ENCODE measurements around the gene EBF4.

Gene EBF4

DNA sequence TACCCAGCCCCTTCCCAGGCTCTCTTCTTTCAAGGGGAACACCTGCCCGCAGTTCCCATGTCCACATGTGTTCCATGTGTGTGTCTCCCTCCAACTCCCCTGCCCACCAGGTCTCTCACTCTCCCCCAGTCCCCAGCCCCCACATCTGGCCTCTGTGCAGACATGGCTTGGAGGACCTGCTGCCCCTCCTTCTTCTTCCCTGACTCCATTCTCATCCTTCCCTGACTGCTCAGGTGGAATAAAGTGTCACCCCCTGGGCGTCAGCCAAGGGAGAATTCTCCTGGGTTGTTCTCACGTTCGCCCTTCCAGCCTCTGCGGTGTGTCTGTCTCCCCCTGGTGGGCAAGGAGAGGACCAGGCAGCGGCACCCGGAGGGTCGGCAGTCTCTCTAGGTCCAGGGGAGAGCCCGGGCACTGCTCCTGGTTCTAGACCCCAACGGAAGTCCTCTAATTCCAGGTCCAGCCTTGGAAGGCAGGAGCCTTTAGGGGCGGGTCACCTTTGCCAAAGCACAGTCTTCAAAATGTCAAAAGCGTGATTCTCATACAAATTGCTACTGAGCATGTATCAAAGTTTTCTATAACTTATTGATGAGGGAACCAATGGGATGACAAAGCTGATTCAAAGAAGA is 50.5 kb downstream of the EBF4 start:
- Histone ChIP-seq H3K27me3 (ENCODE audit: control insufficient read depth, insufficient read depth, low read length) (no peaks in the 10 kb centered on the region), H3K27ac (ENCODE audit: low read depth, low read length) (no peak overlapping the region), H3K9ac (ENCODE audit: low read length) (no peak overlapping the region), H3K4me1 (ENCODE audit: control insufficient read depth, insufficient read depth, low read length) (no peaks in the 10 kb centered on the region), H3K36me3 (ENCODE audit: control insufficient read depth, insufficient read depth, low read length) (no peaks in the 10 kb centered on the region), H3K4me3 (ENCODE audit: low read length) (no peak overlapping the region)

- Histone ChIP-seq H3K4me3 (ENCODE audit: low read length) (no peak overlapping the region), H3K9ac (ENCODE audit: low read length) (no peak overlapping the region), H3K36me3 (ENCODE audit: control insufficient read depth, insufficient read depth, low read length) (no peaks in the 10 kb centered on the region), H3K27me3 (ENCODE audit: control insufficient read depth, insufficient read depth, low read length) (peaks cover 7% of the 10 kb centered on the region), H3K4me1 (ENCODE audit: control insufficient read depth, insufficient read depth, low read length) (no peaks in the 10 kb centered on the region), H3K27ac (ENCODE audit: low read depth, low read length) (no peak overlapping the region)
Measured at GRCh38 chr20:2745060-2745910, 52.7 kb downstream of the EBF4 start.

GRCh38 chr20:2745936-2746635 is 53.5 kb downstream of the EBF4 start:
- Histone ChIP-seq H3K27me3 (ENCODE audit: control insufficient read depth, insufficient read depth, low read length) (peaks cover 7% of the 10 kb centered on the region), H3K27ac (ENCODE audit: low read depth, low read length) (no peak overlapping the region), H3K4me3 (ENCODE audit: low read length) (no peak overlapping the region), H3K36me3 (ENCODE audit: control insufficient read depth, insufficient read depth, low read length) (no peaks in the 10 kb centered on the region), H3K4me1 (ENCODE audit: control insufficient read depth, insufficient read depth, low read length) (no peaks in the 10 kb centered on the region), H3K9ac (ENCODE audit: low read length) (no peak overlapping the region)

GRCh38 chr20:2746636-2747265 is 54.2 kb downstream of the EBF4 start:
- H3K27ac ChIP-seq (ENCODE audit: low read depth, low read length) = no peak overlapping the region
- H3K4me3 ChIP-seq (ENCODE audit: low read length) = no peak overlapping the region
- H3K4me1 ChIP-seq (ENCODE audit: control insufficient read depth, insufficient read depth, low read length) = no peaks in the 10 kb centered on the region
- H3K9ac ChIP-seq (ENCODE audit: low read length) = no peak overlapping the region
- H3K27me3 ChIP-seq (ENCODE audit: control insufficient read depth, insufficient read depth, low read length) = peaks cover 7% of the 10 kb centered on the region
- no peaks in the 10 kb centered on the region for H3K36me3 ChIP-seq (ENCODE audit: control insufficient read depth, insufficient read depth, low read length)

GRCh38 chr20:2747676-2748235 is 55.2 kb downstream of the EBF4 start:
- Histone ChIP-seq H3K9ac (ENCODE audit: low read length) (no peak overlapping the region), H3K4me3 (ENCODE audit: low read length) (no peak overlapping the region), H3K4me1 (ENCODE audit: control insufficient read depth, insufficient read depth, low read length) (peaks cover 4% of the 10 kb centered on the region), H3K27ac (ENCODE audit: low read depth, low read length) (no peak overlapping the region), H3K36me3 (ENCODE audit: control insufficient read depth, insufficient read depth, low read length) (no peaks in the 10 kb centered on the region), H3K27me3 (ENCODE audit: control insufficient read depth, insufficient read depth, low read length) (peaks cover 10% of the 10 kb centered on the region)

DNA sequence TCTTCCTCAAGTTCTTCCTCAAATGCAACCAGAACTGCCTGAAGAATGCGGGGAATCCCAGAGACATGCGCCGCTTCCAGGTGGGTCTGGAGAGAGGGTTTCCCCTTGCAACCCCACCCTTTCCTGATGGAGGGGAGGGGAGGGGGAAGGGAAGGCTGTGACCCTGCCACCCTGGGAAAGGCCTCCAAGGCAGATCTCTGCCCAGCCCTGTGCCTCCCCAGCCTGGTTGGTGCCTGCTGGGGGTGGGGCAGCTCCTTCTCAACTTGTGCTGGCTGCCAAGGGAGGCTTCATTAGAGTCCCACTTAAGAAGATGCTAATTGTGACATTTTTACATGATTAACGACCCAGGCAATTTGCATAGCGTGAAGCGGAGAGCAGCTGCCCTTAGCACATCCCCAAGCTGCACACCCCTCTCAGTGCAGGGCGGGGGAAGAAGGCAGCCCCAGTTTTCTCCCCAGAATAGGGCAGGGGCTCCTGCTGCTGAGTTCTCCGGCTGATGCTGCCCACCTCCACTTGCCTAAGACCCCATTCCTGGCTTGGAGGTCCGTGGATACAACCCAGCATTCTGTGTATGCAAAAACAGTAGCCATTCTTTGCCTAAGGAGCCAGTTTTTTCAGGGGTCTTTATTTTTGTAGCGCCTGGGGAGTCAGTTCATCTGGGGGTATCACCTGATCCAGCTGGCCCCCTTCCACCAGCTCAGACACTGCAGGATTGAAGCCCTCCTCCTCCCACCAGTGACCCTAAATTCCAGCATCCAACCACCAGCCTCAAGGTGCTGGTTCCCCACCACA is 56.2 kb downstream of the EBF4 start:
- no peak overlapping the region for H3K27ac ChIP-seq (ENCODE audit: low read depth, low read length)
- H3K4me1 ChIP-seq (ENCODE audit: control insufficient read depth, insufficient read depth, low read length) = peaks cover 4% of the 10 kb centered on the region
- H3K9ac ChIP-seq (ENCODE audit: low read length) = no peak overlapping the region
- no peak overlapping the region for H3K4me3 ChIP-seq (ENCODE audit: low read length)
- no peaks in the 10 kb centered on the region for H3K36me3 ChIP-seq (ENCODE audit: control insufficient read depth, insufficient read depth, low read length)
- H3K27me3 ChIP-seq (ENCODE audit: control insufficient read depth, insufficient read depth, low read length) = peaks cover 13% of the 10 kb centered on the region

DNA sequence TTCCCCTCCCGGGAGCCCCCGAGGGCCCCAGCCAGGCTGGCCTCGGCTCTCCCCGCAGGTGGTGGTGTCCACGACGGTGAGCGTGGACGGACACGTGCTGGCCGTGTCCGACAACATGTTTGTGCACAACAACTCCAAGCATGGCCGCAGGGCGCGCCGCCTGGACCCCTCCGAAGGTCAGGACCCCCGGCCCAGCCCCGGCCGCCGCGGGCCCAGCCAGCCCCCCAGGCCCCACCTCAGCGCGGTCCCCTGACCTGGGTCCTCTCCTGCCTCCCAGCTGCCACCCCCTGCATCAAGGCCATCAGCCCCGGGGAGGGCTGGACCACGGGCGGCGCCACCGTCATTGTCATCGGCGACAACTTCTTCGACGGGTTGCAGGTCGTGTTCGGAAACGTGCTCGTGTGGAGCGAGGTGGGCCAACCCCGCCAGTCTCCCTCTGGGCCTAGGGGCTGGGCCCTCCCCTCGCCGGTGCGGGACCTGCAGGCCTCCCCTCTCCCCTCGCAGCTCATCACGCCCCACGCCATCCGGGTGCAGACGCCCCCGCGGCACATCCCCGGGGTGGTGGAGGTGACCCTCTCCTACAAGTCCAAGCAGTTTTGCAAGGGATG is 56.9 kb downstream of the EBF4 start:
- Histone ChIP-seq H3K4me1 (ENCODE audit: control insufficient read depth, insufficient read depth, low read length) (peaks cover 4% of the 10 kb centered on the region), H3K27ac (ENCODE audit: low read depth, low read length) (no peak overlapping the region), H3K27me3 (ENCODE audit: control insufficient read depth, insufficient read depth, low read length) (peaks cover 15% of the 10 kb centered on the region), H3K9ac (ENCODE audit: low read length) (no peak overlapping the region), H3K36me3 (ENCODE audit: control insufficient read depth, insufficient read depth, low read length) (no peaks in the 10 kb centered on the region), H3K4me3 (ENCODE audit: low read length) (no peak overlapping the region)

DNA sequence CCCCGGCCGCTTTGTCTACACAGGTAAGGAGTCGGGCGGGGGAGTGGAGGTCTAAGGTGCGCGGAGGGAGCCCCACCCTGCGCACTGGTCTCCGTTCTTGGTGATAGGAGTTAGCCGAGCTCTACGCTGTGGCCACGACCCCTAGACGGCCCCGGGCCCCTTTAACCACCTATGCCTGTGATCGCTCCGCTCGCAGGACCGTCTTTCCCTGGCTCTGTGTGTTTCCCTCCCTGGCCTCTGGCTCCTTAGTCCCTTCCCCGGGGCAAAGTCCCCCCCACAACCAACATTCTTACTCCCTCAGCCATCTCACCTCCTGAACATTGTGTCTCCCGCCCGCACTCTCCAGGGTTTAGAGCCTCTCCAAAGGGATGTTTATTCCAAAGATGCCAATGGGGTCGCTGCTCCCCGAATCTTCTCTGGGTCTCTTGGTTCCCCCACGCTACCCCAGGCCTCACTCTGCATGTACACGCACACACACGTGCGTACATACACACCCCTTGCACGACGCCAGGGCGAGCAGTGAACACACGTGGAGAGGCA is 57.4 kb downstream of the EBF4 start:
- Histone ChIP-seq H3K4me1 (ENCODE audit: control insufficient read depth, insufficient read depth, low read length) (peaks cover 4% of the 10 kb centered on the region), H3K9ac (ENCODE audit: low read length) (no peak overlapping the region), H3K27ac (ENCODE audit: low read depth, low read length) (no peak overlapping the region), H3K36me3 (ENCODE audit: control insufficient read depth, insufficient read depth, low read length) (no peaks in the 10 kb centered on the region), H3K27me3 (ENCODE audit: control insufficient read depth, insufficient read depth, low read length) (peaks cover 18% of the 10 kb centered on the region), H3K4me3 (ENCODE audit: low read length) (no peak overlapping the region)

DNA sequence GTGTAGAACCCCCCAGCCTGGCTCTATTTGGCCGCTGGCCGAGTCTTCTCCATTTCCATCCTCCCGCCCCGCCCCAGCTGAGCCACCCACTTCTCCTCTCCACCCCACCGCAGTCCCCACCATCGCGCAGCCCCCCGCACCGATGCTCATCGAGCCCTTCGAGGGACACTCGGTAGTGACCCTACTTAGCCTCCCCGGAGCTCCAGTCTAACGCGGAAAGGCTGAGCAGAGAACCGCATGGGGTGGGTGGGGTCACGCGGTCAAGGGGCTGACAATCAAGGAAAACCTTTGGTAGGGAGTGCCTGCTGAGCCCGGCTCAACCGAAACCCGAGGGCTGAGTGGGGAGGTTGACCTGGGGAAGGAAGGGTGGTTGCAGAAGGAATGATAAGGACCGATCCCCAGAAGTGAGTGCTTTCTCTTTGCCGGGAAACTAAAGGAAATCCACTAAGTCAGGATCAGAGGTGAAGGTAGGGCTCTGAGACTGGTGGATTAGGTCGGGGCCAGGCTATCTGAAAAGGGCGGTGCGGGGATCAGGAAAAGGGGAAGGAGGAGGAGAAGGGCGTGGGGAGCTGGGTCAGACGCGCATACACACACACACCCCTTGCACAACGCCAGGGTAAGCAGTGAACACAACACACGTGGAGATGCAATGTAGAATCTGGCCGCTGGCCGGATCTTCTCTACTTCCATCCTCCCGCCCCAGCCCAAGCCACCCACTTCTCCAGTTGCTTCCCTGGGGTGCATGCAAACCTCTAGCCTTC is 58.1 kb downstream of the EBF4 start:
- Histone ChIP-seq H3K27me3 (ENCODE audit: control insufficient read depth, insufficient read depth, low read length) (peaks cover 18% of the 10 kb centered on the region), H3K4me3 (ENCODE audit: low read length) (peak overlapping the region; percentile 58), H3K4me1 (ENCODE audit: control insufficient read depth, insufficient read depth, low read length) (peaks cover 4% of the 10 kb centered on the region), H3K36me3 (ENCODE audit: control insufficient read depth, insufficient read depth, low read length) (no peaks in the 10 kb centered on the region), H3K27ac (ENCODE audit: low read depth, low read length) (no peak overlapping the region), H3K9ac (ENCODE audit: low read length) (no peak overlapping the region)

GRCh38 chr20:2751347-2751877 is 58.8 kb downstream of the EBF4 start:
- no peak overlapping the region for H3K9ac ChIP-seq (ENCODE audit: low read length)
- H3K4me1 ChIP-seq (ENCODE audit: control insufficient read depth, insufficient read depth, low read length) = peaks cover 4% of the 10 kb centered on the region
- H3K27ac ChIP-seq (ENCODE audit: low read depth, low read length) = no peak overlapping the region
- peak overlapping the region; percentile 58 for H3K4me3 ChIP-seq (ENCODE audit: low read length)
- H3K27me3 ChIP-seq (ENCODE audit: control insufficient read depth, insufficient read depth, low read length) = peaks cover 18% of the 10 kb centered on the region
- no peaks in the 10 kb centered on the region for H3K36me3 ChIP-seq (ENCODE audit: control insufficient read depth, insufficient read depth, low read length)
